HCT116 (cell line): ENCODE measurements around the gene NOX3. TPM values are rescaled to one million over a fixed set of nuclear protein-coding genes. Genes with fewer than 3 reads are reported as not detected.

Source experiments
- ATAC-seq: fragments of 200-7000 bp; cut with Tn5 transposase; 2 replicates; pipeline ENCODE4 v1.9.1; 2020; ENCODE audit warnings: mild to moderate bottlenecking, moderate library complexity
- BruUV-seq: library from RNA; stranded (reverse); fragments of 400-500 nt; replicated peaks from 2 replicates; lab custom pipeline; 2021; lab: Mats Ljungman, UMichigan
- CTCF ChIA-PET: fragments of 300-600 bp; sonication (Branson Sonifier 250); formaldehyde crosslinking; loops from one replicate; lab custom pipeline; 2021; ENCODE audit warnings: antibody characterized with exemption; lab: Charles Lee
- POLR2A ChIA-PET: fragments of 300-600, 350-600 bp; sonication (Branson Sonifier 250); formaldehyde crosslinking; loops from one replicate; lab custom pipeline; 2021; ENCODE audit warnings: antibody characterized with exemption; lab: Charles Lee
- RAD21 ChIA-PET, 2 experiments: fragments of 300-600 bp; sonication (Branson Sonifier 250); formaldehyde crosslinking; loops; one replicate each; lab custom pipeline; 2023; ENCODE audit warnings: low total read pairs in 2 of 2; ENCODE audit not compliant: uncharacterized antibody in 2 of 2, unreplicated experiment in 2 of 2, low non-redundant PET in 1 of 2; lab: Charles Lee
- DNase-seq: peaks from one replicate; pipeline ENCODE4 v3.0.0-alpha.2; 2010; ENCODE audit warnings: low read depth, low spot score
- H2AFZ ChIP-seq: fragments of 200-600 bp; shearing (Covaris generic), sonication (generic); 2 replicates; pipeline ENCODE4 v1.6.1; 2017; ENCODE audit warnings: low read depth, mixed run types, mixed read lengths, antibody characterized with exemption, low read length; ENCODE audit not compliant: poor library complexity, severe bottlenecking
- H3K27ac ChIP-seq: 2 replicates; pipeline ENCODE4 v1.5.1; 2012; ENCODE audit warnings: low read depth, low read length
- H3K27me3 ChIP-seq: fragments of 200-600 bp; sonication (generic); 2 replicates; pipeline ENCODE4 v1.6.1; 2016; ENCODE audit warnings: mixed run types, low read length, mixed read lengths; ENCODE audit not compliant: insufficient read depth
- H3K36me3 ChIP-seq, 2 experiments: fragments of 200-500 bp in 1 of 2; fragments of 200-600 bp in 1 of 2; sonication (Bioruptor generic) in 1 of 2; sonication (generic) in 1 of 2; 2 replicates each; pipeline versions ENCODE4 v1.5.1 to v1.6.1; 2014 to 2016; ENCODE audit warnings: low read length in 2 of 2, inconsistent platforms in 1 of 2, mixed read lengths in 1 of 2, mixed run types in 1 of 2; ENCODE audit not compliant: insufficient read depth in 2 of 2, control insufficient read depth in 1 of 2
- H3K4me1 ChIP-seq, 2 experiments: fragments of 200-600 bp in 1 of 2; sonication (generic) in 1 of 2; 2 replicates each; pipeline versions ENCODE4 v1.5.1 to v1.6.1; 2012 to 2017; ENCODE audit warnings: low read length in 2 of 2, inconsistent platforms in 1 of 2, mild to moderate bottlenecking in 1 of 2, mixed read lengths in 1 of 2, mixed run types in 1 of 2, moderate library complexity in 1 of 2; ENCODE audit not compliant: insufficient read depth in 2 of 2, control insufficient read depth in 1 of 2
- H3K4me2 ChIP-seq: fragments of 200-600 bp; sonication (generic); 2 replicates; pipeline ENCODE4 v1.6.1; 2017; ENCODE audit warnings: mixed run types, low read length, mixed read lengths
- H3K4me3 ChIP-seq, 2 experiments: fragments of 200-600 bp in 1 of 2; sonication (generic) in 1 of 2; replicated peaks in 1 of 2; 2 replicates each; pipeline ENCODE4 v1.5.1; 2011 to 2016; ENCODE audit warnings: low read length in 2 of 2, control low read depth in 1 of 2, low read depth in 1 of 2, mild to moderate bottlenecking in 1 of 2, mixed read lengths in 1 of 2, mixed run types in 1 of 2
- H3K79me2 ChIP-seq: fragments of 200-600 bp; sonication (generic); 2 replicates; pipeline ENCODE4 v1.6.1; 2017; ENCODE audit warnings: mild to moderate bottlenecking, mixed run types, low read length, moderate library complexity, mixed read lengths; ENCODE audit not compliant: insufficient read depth
- H3K9ac ChIP-seq: fragments of 200-600 bp; sonication (generic); 2 replicates; pipeline ENCODE4 v1.6.1; 2016; ENCODE audit warnings: low read length, mixed read lengths
- H3K9me2 ChIP-seq: fragments of 200-600 bp; sonication (generic), shearing (Covaris generic); 2 replicates; pipeline ENCODE4 v1.6.1; 2017; ENCODE audit warnings: mixed run types, mild to moderate bottlenecking, moderate library complexity; ENCODE audit not compliant: insufficient read depth
- H3K9me3 ChIP-seq, 2 experiments: fragments of 200-500 bp in 1 of 2; fragments of 200-600 bp in 1 of 2; sonication (Bioruptor generic) in 1 of 2; sonication (generic) in 1 of 2; 2 replicates each; pipeline ENCODE4 v1.6.1; 2014 to 2017; ENCODE audit warnings: low read length in 2 of 2, mixed read lengths in 2 of 2, inconsistent platforms in 1 of 2, low read depth in 1 of 2, mild to moderate bottlenecking in 1 of 2, mixed run types in 1 of 2, moderate library complexity in 1 of 2; ENCODE audit not compliant: control insufficient read depth in 1 of 2, insufficient read depth in 1 of 2
- H4K20me1 ChIP-seq: fragments of 200-600 bp; sonication (generic), shearing (Covaris generic); 2 replicates; pipeline ENCODE4 v1.6.1; 2017; ENCODE audit warnings: mixed run types, mild to moderate bottlenecking, moderate library complexity; ENCODE audit not compliant: insufficient read depth
- CBX3 ChIP-seq: IDR thresholded peaks from 2 replicates; pipeline ENCODE4 v1.6.1; 2012; ENCODE audit warnings: low read depth
- CEBPB ChIP-seq: IDR thresholded peaks from 2 replicates; pipeline ENCODE4 v1.6.1; 2012; ENCODE audit warnings: low read depth
- EGR1 ChIP-seq: IDR thresholded peaks from 2 replicates; pipeline ENCODE4 v1.6.1; 2012; ENCODE audit warnings: low read depth
- ELF1 ChIP-seq: IDR thresholded peaks from 2 replicates; pipeline ENCODE4 v1.6.1; 2012; ENCODE audit warnings: low read depth, borderline replicate concordance
- EZH2 ChIP-seq: fragments of 200-600 bp; sonication (generic); IDR thresholded peaks from 2 replicates; pipeline ENCODE4 v1.6.1; 2017; ENCODE audit warnings: antibody characterized with exemption, mixed run types
- JUND ChIP-seq: IDR thresholded peaks from 2 replicates; pipeline ENCODE4 v1.6.1; 2012
- POLR2A ChIP-seq: IDR thresholded peaks from 2 replicates; pipeline ENCODE4 v1.7.0; 2011; ENCODE audit warnings: borderline replicate concordance; ENCODE audit not compliant: insufficient read depth, insufficient read length; ENCODE audit errors: extremely low read depth
- POLR2AphosphoS5 ChIP-seq: IDR thresholded peaks from 2 replicates; pipeline ENCODE4 v1.6.1; 2011; ENCODE audit warnings: mild to moderate bottlenecking, low read depth, low read length, moderate library complexity
- SIN3A ChIP-seq: IDR thresholded peaks from 2 replicates; pipeline ENCODE4 v1.6.1; 2012; ENCODE audit warnings: low read depth
- SP1 ChIP-seq: IDR thresholded peaks from 2 replicates; pipeline ENCODE4 v1.6.1; 2012; ENCODE audit warnings: low read depth
- SRF ChIP-seq: IDR thresholded peaks from 2 replicates; pipeline ENCODE4 v1.6.1; 2012; ENCODE audit warnings: low read depth
- TCF7L2 ChIP-seq: IDR thresholded peaks from 2 replicates; pipeline ENCODE4 v1.7.0; 2011; ENCODE audit warnings: borderline replicate concordance, inconsistent platforms; ENCODE audit not compliant: insufficient read depth, insufficient read length; ENCODE audit errors: extremely low read depth
- YY1 ChIP-seq: IDR thresholded peaks from 2 replicates; pipeline ENCODE4 v1.6.1; 2011; ENCODE audit warnings: low read length, low read depth, moderate library complexity, mild to moderate bottlenecking; ENCODE audit not compliant: insufficient replicate concordance; ENCODE audit errors: extremely low read depth
- ZFX ChIP-seq: fragments of 450-650 bp; IDR thresholded peaks from 2 replicates; pipeline ENCODE4 v1.6.1; 2017
- intact Hi-C: fragments of 100-400 bp; cut with micrococcal nuclease; formaldehyde crosslinking; loops from 2 replicates; pipeline ENCODE4 v1.10.0; 2022
- total RNA-seq: library from RNA; stranded (reverse); gene quantifications from one replicate; pipeline ENCODE4 v1.2.1, GENCODE V29; 2021; ENCODE audit not compliant: unreplicated experiment
- TF ChIP-seq, protein P1 (sequence below): IDR thresholded peaks from 2 replicates; pipeline ENCODE4 v1.6.1; 2012; ENCODE audit warnings: low read depth

The NOX3 gene
- total RNA-seq, 1 experiment from 2014 or later: not detected

DNA sequence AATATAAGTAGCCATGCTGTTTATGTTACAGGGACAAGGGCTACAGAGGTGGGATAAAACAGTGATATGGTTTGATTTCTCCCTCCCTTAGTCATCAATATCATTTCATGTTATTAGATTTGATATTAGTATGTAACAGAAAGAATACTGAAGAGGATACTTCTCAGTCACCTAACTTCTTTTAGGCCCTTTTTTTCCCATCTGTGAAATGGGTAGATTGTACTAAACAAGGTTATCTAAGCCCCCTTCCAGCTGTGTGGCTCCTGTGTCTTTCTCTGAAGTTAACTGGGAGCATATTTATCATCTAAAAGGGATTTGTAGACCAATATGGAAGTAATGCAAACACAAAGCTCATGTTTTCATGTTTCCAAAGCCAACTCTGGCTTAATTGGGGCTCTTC, 7.7 kb downstream of the NOX3 start:
- TF ChIP-seq SP1 (no peak), ZFX (no peak), POLR2A (no peak), EZH2 (no peak), ELF1 (no peak), JUND (no peak)
- Histone ChIP-seq H3K36me3 (no peaks in the 10 kb centered on the region), H3K4me2 (no peak overlapping the region), H3K9me3 (no peaks in the 10 kb centered on the region), H4K20me1 (no peaks in the 10 kb centered on the region), H3K27me3 (no peaks in the 10 kb centered on the region), H3K27ac (no peak overlapping the region), H3K79me2 (no peaks in the 10 kb centered on the region), H3K9ac (no peak overlapping the region), H3K4me1 (peaks cover 0 to 8% of the 10 kb centered on the region in 2 experiments; a peak in 2 of 4 replicates), H3K4me3 (no peak overlapping the region), H3K9me2 (no peaks in the 10 kb centered on the region), H2AFZ (no peak overlapping the region)
- ChIA-PET CTCF (no interaction called here), POLR2A (no interaction called here), RAD21 (no interaction called here)
- intact Hi-C loops: no loop called here
- no TSS peak for BruUV-seq
- no peak for DNase-seq
- no peak for ATAC-seq

DNA sequence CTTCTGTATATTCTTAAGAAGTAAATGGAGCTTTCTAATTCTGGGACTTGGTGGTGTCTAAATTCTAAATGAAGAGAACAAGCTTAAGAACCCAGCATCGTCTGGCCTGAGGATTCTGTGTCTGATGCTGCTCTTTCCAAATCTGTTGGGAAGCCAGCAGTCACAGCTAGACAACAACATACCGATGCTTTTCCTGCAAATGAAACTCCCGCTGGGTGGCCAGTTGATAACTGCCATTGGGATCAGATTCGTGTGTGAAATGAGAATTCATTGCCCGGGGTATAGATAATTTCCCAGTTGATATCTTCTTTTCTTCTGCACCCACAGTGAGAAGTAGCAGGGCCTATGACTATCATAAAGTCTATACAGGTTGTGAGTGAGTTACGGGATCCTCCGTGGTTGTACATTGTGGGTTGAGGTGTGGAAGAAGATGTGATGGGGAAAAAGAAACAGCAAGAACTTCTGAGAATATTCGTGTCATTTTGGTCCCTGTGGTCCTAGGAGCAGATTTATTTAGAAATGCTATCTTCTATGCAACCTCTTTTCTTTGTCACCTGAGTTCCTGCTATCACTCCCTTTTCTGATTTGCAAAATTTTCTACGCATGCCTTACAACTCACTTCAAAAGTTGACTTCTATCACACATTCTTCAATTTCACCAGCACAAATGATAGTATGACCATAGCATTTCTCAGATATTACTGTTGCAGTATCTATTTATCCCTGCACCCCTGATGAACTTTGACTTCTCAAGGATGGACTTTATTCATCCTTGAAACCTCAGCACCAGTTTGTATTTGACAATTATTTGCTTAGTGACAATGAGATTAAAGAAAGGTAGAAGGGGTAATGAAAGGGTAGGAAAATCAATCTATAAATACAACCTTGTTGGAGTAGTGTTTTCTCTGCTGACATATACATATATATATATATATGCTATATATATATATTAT, 10.4 kb downstream of the NOX3 start:
- no peak for ATAC-seq
- BruUV-seq: no TSS peak
- Histone ChIP-seq H2AFZ (no peak overlapping the region), H3K79me2 (no peaks in the 10 kb centered on the region), H3K27me3 (no peaks in the 10 kb centered on the region), H3K27ac (no peak overlapping the region), H3K9me3 (no peaks in the 10 kb centered on the region), H3K4me1 (peaks cover 0 to 8% of the 10 kb centered on the region in 2 experiments; a peak in 2 of 4 replicates), H3K9ac (no peak overlapping the region), H3K4me2 (no peak overlapping the region), H3K36me3 (no peaks in the 10 kb centered on the region), H3K9me2 (no peaks in the 10 kb centered on the region), H3K4me3 (no peak overlapping the region), H4K20me1 (no peaks in the 10 kb centered on the region)
- RAD21 ChIA-PET: no interaction called here
- CTCF ChIA-PET: no interaction called here
- POLR2A ChIA-PET: no interaction called here
- no peak for DNase-seq
- intact Hi-C loops: no loop called here
- TF ChIP-seq POLR2A (no peak), CEBPB (no peak), TCF7L2 (no peak), POLR2AphosphoS5 (no peak), EGR1 (no peak), CBX3 (no peak), YY1 (no peak), ZFX (no peak), SIN3A (no peak), SRF (no peak)
- TF ChIP-seq, protein P1, sequence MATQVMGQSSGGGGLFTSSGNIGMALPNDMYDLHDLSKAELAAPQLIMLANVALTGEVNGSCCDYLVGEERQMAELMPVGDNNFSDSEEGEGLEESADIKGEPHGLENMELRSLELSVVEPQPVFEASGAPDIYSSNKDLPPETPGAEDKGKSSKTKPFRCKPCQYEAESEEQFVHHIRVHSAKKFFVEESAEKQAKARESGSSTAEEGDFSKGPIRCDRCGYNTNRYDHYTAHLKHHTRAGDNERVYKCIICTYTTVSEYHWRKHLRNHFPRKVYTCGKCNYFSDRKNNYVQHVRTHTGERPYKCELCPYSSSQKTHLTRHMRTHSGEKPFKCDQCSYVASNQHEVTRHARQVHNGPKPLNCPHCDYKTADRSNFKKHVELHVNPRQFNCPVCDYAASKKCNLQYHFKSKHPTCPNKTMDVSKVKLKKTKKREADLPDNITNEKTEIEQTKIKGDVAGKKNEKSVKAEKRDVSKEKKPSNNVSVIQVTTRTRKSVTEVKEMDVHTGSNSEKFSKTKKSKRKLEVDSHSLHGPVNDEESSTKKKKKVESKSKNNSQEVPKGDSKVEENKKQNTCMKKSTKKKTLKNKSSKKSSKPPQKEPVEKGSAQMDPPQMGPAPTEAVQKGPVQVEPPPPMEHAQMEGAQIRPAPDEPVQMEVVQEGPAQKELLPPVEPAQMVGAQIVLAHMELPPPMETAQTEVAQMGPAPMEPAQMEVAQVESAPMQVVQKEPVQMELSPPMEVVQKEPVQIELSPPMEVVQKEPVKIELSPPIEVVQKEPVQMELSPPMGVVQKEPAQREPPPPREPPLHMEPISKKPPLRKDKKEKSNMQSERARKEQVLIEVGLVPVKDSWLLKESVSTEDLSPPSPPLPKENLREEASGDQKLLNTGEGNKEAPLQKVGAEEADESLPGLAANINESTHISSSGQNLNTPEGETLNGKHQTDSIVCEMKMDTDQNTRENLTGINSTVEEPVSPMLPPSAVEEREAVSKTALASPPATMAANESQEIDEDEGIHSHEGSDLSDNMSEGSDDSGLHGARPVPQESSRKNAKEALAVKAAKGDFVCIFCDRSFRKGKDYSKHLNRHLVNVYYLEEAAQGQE: no peak
